MV-4-11 (cell line): ENCODE measurements around the gene RASA2.
"Not testable (repeated sequence)": the region's sequence is repeated elsewhere in the genome, so short reads cannot be mapped to it uniquely, and the experiment has no call there.

ENCODE experiments used
- DNase-seq: peaks from one replicate; lab custom pipeline; 2025; lab: John Stamatoyannopoulos, UW

Gene RASA2

GRCh38 chr3:141459008-141459407 lies 27.8 kb upstream of the RASA2 start:
- no peak for DNase-seq

GRCh38 chr3:141460097-141460704 lies 26.6 kb upstream of the RASA2 start:
- peak; percentile 73 for DNase-seq

GRCh38 chr3:141462176-141462859 lies 24.5 kb upstream of the RASA2 start:
- peak; percentile 47 for DNase-seq

GRCh38 chr3:141465221-141465620 lies 21.6 kb upstream of the RASA2 start:
- DNase-seq = no peak

GRCh38 chr3:141466633-141467169 lies 20.1 kb upstream of the RASA2 start:
- no peak for DNase-seq

- no peak for DNase-seq
These were observed 17.1 kb upstream of the RASA2 start for GRCh38 chr3:141469720-141470119.

- peak; percentile 74 for DNase-seq
These were observed 15.7 kb upstream of the RASA2 start for GRCh38 chr3:141471160-141471559.

- peak; percentile 86 for DNase-seq
These were observed 10.8 kb upstream of the RASA2 start for GRCh38 chr3:141476033-141476432.

GRCh38 chr3:141477224-141477623 lies 9.6 kb upstream of the RASA2 start:
- DNase-seq = no peak

- no peak for DNase-seq
These were observed 8.7 kb upstream of the RASA2 start for GRCh38 chr3:141478139-141478538.

GRCh38 chr3:141478840-141479239 lies 8.0 kb upstream of the RASA2 start:
- DNase-seq = not testable (repeated sequence)

GRCh38 chr3:141482245-141482922 lies 4.4 kb upstream of the RASA2 start:
- DNase-seq = peak; percentile 83

GRCh38 chr3:141484701-141485287 lies 2.0 kb upstream of the RASA2 start:
- DNase-seq = no peak

- peak; percentile 38 for DNase-seq
These were observed 959 bp upstream of the RASA2 start for GRCh38 chr3:141485641-141486495.

- no peak for DNase-seq
These were observed 406 bp upstream of the RASA2 start for GRCh38 chr3:141486496-141486745.

GRCh38 chr3:141487521-141488252 lies 860 bp downstream of the RASA2 start:
- peak; percentile 40 for DNase-seq

GRCh38 chr3:141489203-141489602 lies 2.4 kb downstream of the RASA2 start:
- DNase-seq = no peak

GRCh38 chr3:141491081-141491480 lies 4.3 kb downstream of the RASA2 start:
- no peak for DNase-seq

GRCh38 chr3:141491929-141492328 lies 5.1 kb downstream of the RASA2 start:
- DNase-seq = no peak

GRCh38 chr3:141493184-141493583 lies 6.4 kb downstream of the RASA2 start:
- no peak for DNase-seq

- DNase-seq = not testable (repeated sequence)
These were observed 10.8 kb downstream of the RASA2 start for GRCh38 chr3:141497589-141497988.
